SK-N-MC (cell line): ENCODE results near the gene THEMIS2.

Experiments
- EZH2 ChIP-seq: fragments of 200-600 bp; sonication (generic); IDR thresholded peaks from one replicate; pipeline ENCODE4 v1.6.1; 2017; ENCODE audit warnings: antibody characterized with exemption
- POLR2AphosphoS5 ChIP-seq: IDR thresholded peaks from 2 replicates; pipeline ENCODE4 v1.6.1; 2012; ENCODE audit warnings: mild to moderate bottlenecking, low read depth, low read length, borderline replicate concordance

DNA sequence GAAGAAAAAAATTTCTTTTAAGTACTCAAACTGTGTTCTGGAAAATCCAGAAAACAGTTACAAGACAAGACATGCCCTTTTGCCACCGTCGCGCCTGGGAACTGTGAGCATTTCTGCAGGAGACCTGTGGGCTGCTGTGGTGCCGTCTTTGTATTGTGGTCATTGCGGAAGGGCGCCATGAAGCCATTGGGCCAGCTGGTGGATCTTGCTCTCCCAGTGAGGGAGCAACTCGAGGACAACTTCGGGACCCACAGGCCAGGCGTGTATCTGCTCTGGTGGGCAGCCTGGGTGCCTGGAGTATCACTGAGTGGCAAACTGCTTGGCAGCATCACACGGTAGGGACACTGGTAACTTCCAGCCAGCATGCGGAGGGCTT, 3.8 kb upstream of the THEMIS2 start:
- TF ChIP-seq POLR2AphosphoS5 (no peak), EZH2 (no peak)
